NCI-H460 (cell line): ENCODE data around the gene TMX3. TPM values are rescaled to one million over a fixed set of nuclear protein-coding genes. Genes with fewer than 3 reads are reported as not detected.

Experiments
- DNase-seq: peaks from one replicate; pipeline ENCODE4 v3.0.0-alpha.2; 2016; ENCODE audit warnings: low read depth; ENCODE audit errors: extremely low read depth
- total RNA-seq: library from RNA; depleted of rRNA; stranded (reverse); fragments of >200 nt; shearing (Covaris generic); gene quantifications from 2 replicates; pipeline ENCODE4 v1.2.3, GENCODE V29; 2014

The TMX3 gene
- total RNA-seq, 1 experiment from 2014 or later: 78.7 TPM

- DNase-seq: no peak
Measured at GRCh38 chr18:68713796-68714195, 1.1 kb downstream of the TMX3 start.

- no peak for DNase-seq
Measured at GRCh38 chr18:68713131-68713530, 1.8 kb downstream of the TMX3 start.

- DNase-seq: no peak
Measured at GRCh38 chr18:68707646-68708045, 7.3 kb downstream of the TMX3 start.

DNA sequence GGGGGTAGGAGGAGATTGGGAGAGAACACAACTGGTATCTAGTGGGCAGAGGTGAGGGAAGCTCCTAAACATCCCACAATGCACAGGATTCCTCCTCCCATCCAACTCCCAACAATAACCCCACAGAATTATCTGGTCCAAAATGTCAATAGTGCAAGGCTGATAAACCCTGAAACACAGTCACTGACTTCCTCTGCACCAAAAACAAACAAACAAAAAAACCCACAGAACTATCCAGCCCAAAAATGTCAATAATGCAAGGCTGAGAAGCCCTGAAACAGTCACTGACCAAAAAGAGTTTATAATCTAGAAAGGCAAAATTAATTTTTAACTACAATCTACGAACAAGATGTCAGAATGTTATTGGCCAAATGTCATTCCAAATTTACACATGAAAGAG, 9.8 kb downstream of the TMX3 start:
- DNase-seq: no peak

DNA sequence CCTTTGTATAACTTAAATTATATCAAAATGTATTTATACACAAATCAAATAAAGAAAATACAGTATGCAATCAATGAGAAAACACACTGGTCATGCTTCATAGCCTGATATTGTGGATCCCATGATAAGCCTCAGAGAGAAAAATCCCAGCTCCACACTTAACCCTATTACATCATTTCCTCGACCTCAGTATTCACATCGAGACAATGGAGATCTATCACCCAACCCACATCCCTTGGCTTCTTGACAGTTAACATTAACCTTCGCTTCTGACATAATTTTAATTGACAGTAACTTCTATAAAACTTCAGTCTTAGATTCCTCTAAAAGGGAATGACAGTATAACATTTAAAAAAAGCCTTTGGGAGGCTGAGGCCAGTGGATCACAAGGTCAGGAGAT, 11.6 kb downstream of the TMX3 start:
- no peak for DNase-seq

DNA sequence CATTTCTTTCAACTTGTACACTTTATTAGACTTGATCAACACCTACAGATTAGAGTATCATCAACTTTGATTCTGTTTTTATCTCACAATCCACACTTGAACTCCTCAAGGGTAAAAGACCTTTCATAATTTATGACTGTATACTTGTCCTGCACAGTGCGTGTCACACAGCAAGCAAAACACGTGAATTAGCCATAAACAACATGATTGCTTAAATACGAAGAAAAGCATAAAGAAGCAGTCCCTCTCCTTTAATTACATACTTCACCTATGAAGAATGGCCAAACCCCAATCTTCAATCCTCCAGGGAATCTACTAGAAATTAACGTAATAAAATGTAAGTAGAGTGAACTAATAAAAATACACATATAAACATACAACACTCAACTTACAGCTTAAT, 13.6 kb downstream of the TMX3 start:
- no peak for DNase-seq

GRCh38 chr18:68699043-68699442, 15.9 kb downstream of the TMX3 start:
- DNase-seq: peak; percentile 11

GRCh38 chr18:68696937-68697336, 18.0 kb downstream of the TMX3 start:
- no peak for DNase-seq

- DNase-seq: no peak
Measured at GRCh38 chr18:68694316-68694715, 20.6 kb downstream of the TMX3 start.

GRCh38 chr18:68693091-68693815, 21.7 kb downstream of the TMX3 start:
- no peak for DNase-seq

DNA sequence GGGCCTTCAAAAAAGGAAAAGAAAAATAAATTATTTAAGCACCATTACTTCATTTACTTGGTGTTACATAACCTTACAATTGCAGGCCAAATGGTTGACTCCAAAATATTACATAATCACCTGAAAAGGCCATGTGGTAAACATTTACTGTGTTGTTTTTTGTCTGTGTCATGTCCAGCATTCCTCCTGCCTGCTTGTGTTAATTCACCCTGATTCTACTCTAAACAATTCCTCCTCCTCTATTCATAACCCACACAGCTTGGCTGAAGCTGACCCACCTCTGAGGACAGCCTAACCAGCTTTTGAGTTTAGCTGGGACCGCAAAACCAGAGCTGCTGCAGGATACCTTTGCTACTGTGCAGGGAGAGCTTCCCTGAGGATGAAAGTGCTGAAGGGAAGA, 35.4 kb downstream of the TMX3 start:
- DNase-seq: no peak

DNA sequence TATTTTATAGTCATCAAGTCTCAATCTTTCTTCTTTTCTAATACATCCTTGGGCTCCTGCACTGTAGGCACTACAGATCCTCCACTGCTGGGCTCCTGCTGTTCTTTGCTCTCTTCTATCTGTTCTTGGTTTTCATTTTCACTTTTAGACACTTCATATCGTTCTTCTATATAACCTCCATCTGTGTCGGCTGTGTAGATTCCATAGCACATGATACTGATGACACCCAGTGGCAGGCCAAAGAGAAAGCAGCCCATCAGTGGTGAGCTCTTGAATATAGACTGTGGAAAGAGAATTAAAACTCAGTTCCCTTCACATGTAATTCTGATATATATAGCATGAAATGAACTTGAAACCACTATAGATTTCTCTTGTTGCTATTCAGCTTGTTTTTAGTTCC, 38.0 kb downstream of the TMX3 start:
- DNase-seq: peak; percentile 14

GRCh38 chr18:68667121-68667520, 47.8 kb downstream of the TMX3 start:
- DNase-seq: peak; percentile 11

DNA sequence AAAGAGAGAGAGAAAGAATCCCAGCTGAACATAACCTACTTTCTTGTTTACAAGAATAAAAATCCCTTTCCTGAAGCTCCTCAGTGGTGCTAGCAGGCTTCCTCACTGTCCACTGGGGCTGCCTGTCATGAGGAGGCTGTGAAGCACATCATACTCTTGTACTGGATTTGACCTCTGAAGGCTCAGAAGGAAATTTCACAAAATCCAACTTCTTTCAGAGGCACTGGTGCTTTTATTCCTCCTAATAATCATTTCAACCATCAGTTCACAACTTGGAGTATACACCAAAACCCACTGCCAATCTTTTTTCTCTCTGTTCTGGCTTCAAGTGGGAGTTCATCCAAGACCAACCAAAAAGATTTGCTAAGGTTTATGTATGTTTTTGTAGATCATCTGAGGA, 48.5 kb downstream of the TMX3 start:
- no peak for DNase-seq

GRCh38 chr18:68665628-68666027, 49.3 kb downstream of the TMX3 start:
- DNase-seq: no peak

- no peak for DNase-seq
Measured at GRCh38 chr18:68662754-68663153, 52.2 kb downstream of the TMX3 start.

DNA sequence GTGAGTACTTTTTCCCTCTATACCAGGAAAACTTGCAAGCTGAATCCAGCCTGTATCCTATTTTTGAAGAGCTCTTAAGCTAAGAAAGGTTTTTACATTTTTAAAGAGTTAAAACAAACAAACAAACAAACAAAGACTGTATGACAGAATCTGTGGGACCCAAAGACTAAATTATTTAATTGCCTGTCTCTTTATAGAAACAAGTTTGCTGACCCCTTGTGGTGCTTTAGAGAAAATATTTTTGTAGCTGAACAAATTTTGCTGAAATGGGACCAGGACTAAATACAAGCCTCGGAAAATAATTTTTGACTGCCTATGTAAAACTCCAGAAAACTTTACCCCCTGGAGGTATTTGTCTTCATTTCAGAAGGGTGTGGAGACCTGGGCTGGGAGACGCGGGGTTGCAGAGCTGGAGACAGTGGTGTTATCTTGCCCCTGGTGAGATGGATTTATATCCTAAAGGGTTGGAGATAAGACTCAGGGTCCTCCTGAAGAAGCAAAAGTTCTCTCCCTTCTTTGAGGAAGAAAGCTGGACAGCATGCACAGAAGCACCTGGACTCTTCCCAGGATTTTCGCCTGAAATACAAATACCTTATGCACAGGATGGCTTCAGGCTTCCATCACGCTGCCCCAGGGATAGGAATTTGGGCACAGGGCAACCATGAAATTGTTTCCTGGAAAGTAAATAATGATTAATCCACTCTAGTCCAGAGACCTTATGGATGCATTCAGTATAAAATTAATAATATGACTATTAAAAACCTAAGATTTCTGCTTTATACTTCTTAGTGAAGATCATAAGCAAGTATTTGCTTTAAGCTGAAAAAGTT, 54.3 kb downstream of the TMX3 start:
- peak; percentile 33 for DNase-seq

- DNase-seq: no peak
Measured at GRCh38 chr18:68648191-68648590, 66.7 kb downstream of the TMX3 start.

DNA sequence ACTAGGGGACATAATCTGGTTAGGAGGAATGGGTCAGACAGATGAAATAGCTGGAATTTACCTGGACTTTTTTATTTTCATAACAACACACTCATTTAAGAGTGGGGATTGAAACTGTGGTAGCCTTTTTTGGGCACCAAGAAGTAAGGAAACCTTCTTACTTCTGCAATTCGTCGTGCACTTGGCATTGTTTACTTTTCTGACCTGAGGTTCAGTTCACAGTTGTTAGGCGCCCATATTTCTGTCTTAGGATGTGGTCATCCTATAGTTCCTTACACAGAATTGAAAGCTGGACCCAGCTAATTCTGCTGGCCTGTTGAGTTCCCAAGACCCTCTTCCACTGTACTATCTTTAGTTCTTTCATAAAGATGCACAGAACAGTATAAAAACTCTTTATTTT, 72.9 kb downstream of the TMX3 start:
- no peak for DNase-seq

DNA sequence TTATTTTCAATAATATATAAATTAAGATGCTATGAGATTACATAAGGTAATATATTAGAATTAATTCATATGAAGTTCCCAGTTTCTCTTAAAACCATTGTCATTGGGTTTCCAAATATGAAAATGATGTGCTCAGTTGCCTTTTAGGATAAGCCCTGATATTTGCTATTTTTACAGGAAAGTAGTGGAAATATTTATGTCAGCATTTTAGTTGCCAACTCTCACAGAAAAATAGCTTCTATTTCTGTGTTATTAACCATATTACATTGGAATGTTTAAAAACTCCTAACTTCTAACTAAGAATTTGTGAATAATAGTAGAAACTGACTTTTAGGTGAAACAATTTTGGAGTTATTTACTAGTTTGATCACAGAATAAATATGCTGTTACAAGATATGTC, 74.0 kb downstream of the TMX3 start:
- no peak for DNase-seq

DNA sequence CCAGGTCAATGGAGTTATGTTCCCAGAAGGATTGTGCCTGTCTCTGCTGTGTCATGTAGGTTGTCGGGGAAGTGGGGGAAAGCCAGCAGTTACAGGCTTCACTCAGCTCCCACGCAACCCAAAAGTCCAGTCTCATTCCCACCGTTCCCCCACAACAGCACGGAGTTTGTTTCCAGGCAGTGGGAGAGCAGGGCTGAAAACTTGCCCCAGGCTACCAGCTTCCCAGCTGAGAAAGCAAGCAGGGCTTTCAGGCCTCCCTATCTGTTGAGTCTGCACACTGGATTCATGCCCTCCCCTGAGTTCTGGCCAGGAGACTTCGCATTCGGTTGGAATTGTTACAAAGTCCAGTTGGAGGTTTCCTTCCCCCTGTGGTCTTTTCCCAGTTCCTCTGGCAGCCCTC, 76.3 kb downstream of the TMX3 start:
- no peak for DNase-seq

- DNase-seq: no peak
Measured at GRCh38 chr18:68627812-68628211, 87.1 kb downstream of the TMX3 start.
